Frontal cortex (tissue), 4 donors: ENCODE results near the gene PPP4R4. TPM values are rescaled to one million over a fixed set of nuclear protein-coding genes. Genes with fewer than 3 reads are reported as not detected.
A peak's percentile ranks its signal among the peaks of the same experiment; 100 is the strongest.

ENCODE experiments used
- DNase-seq, 2 donors: peaks; one replicate each; pipeline ENCODE4 v3.0.0; 2012; ENCODE audit warnings: low spot score in 2 of 2
- FAIRE-seq: peaks from 2 replicates; lab custom pipeline; 2012; peaks lifted over from hg19 to GRCh38; lab: Jason Lieb, UNC
- total RNA-seq: library from RNA; depleted of rRNA; stranded (reverse); fragments of >200 nt; gene quantifications from one replicate; pipeline ENCODE4 v1.2.3, GENCODE V29; 2014
- donor health status: control.
- donor health status: control.
- donor health status: control.

Gene PPP4R4, protein sequence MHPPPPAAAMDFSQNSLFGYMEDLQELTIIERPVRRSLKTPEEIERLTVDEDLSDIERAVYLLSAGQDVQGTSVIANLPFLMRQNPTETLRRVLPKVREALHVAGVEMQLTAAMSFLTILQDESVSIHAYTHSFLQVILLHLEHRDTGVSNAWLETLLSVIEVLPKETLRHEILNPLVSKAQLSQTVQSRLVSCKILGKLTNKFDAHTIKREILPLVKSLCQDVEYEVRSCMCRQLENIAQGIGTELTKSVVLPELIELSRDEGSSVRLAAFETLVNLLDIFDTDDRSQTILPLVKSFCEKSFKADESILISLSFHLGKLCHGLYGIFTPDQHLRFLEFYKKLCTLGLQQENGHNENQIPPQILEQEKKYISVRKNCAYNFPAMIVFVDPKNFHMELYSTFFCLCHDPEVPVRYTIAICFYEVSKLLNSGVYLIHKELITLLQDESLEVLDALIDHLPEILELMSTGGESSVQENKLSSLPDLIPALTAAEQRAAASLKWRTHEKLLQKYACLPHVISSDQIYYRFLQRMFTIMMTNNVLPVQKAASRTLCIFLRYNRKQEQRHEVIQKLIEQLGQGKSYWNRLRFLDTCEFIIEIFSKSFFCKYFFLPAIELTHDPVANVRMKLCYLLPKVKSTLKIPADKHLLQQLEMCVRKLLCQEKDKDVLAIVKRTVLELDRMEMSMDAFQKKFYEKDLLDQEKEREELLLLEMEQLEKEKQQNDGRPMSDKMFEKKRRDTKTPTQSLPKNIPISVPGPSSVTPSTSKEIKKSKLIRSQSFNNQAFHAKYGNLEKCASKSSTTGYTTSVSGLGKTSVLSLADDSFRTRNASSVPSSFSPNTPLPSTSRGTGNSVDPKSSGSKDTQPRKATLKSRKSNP
- 1.6 TPM for total RNA-seq

DNA sequence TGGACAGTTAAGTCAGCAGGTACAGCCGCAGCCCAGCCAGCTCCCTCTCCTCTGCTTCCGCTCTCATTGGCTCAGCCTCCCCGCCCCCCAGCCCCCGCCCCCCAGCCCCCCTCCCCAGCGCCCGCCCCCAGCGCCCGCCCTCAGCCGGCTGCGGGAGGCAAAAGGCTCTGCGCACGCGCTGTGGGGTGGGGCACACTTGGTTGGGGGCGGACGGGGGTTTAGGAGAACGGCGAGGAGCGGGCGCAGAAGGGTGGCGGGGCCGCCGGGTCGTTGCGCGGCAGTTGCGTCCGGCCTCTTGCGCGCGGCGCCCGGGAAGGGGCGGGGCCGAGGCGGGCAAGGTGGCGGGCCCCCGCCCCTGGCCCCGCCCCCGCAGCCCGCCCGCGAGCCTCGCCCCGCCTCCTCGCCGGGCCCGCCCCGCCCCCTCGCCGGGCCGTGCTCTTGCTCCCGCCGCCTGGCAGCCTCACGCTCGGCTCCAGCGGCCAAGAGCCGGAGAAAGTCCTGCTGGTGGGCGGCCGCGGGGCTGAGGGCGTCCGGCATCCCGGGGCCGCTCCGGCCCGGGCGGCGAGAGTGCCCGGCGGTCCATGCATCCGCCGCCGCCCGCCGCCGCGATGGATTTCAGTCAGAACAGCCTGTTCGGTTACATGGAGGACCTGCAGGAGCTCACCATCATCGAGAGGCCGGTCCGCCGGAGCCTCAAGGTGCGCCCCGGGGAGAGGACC, at the start of gene PPP4R4:
PPP4R4 (plus strand) TSS at position 438 of the 719 bp plus-strand sequence; CDS start at position 582, 144 bp downstream.
- FAIRE-seq (no peak), DNase-seq (peak; percentile 90 to 92)

GRCh38 chr14:94124582-94125377, 49.3 kb upstream of the PPP4R4 start:
- DNase-seq = no peak
- no peak for FAIRE-seq

DNA sequence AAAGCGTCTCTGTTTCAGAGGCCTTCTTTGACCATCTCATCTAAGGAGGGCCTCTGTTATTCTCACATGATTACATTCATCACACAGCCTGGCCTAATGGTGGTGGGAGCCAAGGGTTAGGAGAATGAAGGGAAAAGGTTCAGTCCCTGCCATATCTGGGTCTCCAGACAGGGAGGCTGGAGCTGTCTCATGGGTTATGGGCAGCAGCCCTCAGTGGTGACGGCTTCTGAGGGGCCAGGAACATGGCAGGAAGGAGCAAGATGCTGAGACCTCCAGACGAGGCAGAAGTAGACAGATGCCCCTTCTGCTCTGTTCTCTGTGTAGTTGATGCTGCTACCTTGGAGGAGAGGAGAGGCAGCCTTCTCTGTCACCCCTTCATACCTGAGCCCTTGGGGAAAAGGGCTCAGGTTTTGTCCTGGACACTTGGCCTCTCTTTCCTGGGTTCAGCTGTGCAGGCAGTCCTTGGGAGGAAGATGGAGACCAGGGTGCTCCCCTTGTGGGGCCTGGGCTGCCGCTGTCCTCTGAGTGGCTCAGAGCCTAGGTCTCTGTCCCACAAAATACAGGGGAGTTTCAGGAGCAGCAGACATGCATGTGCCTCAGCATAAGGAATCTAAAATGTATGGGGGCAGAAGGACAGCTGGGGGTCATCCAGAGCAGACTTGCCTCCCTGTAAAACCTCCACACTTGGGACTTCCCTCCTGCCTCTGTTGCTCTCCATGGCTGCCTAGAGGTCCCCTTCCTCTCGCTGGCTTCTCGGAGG, 48.3 kb upstream of the PPP4R4 start:
- DNase-seq (no peak), FAIRE-seq (no peak)

GRCh38 chr14:94126419-94126677, 47.8 kb upstream of the PPP4R4 start:
- DNase-seq (no peak), FAIRE-seq (no peak)

DNA sequence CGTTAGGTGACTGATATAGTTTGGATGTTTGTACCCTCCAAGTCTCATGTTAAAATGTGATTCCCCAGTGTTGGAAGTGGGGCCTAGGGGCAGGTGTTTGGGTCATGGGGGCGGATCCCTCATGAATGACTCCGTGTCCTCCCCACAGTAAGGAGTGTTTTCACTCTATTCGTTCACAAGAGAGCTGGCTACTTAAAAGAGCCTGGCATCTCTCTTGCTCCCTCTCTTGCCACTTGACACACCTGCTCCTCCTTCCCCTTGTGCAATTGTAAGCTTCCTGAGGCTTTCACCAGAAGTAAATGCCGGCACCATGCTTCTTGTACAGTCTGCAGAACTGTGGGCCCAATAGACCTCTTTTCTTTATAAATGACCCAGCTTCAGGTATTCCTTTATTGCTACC, 47.3 kb upstream of the PPP4R4 start:
- FAIRE-seq (no peak), DNase-seq (no peak)

- DNase-seq (no peak), FAIRE-seq (no peak)
These were observed 46.8 kb upstream of the PPP4R4 start for GRCh38 chr14:94127330-94127729.

DNA sequence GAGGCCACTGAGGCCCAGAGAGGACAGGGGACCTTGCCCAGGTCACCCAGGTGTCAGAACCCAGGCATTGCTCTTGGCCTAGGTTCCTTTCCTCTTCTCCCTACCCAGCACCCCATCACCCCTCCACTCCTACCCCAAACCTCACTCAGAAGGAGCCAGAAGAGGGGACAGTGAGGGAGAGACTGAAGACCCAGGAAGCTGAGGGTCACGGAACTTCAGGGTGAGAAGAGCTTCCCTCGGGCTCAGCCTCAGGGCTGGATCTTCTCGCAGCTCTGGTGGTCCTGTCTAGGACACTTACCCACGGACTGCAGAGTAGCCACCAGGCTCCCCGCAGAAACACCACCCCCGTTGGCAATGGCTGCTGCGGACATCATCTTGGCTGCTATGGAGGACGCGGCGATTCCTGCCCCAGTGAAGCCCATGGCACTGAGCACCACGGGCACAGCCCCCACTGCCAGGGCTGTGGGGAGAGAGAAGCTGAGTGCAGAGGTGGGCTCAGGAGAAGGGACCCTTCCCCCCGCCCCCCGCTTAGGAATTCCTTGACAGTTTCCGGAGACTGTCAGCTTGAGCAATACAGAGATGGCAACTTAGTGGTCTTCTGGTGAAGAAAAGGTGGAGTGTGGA, 45.8 kb upstream of the PPP4R4 start:
- DNase-seq (no peak), FAIRE-seq (no peak)

DNA sequence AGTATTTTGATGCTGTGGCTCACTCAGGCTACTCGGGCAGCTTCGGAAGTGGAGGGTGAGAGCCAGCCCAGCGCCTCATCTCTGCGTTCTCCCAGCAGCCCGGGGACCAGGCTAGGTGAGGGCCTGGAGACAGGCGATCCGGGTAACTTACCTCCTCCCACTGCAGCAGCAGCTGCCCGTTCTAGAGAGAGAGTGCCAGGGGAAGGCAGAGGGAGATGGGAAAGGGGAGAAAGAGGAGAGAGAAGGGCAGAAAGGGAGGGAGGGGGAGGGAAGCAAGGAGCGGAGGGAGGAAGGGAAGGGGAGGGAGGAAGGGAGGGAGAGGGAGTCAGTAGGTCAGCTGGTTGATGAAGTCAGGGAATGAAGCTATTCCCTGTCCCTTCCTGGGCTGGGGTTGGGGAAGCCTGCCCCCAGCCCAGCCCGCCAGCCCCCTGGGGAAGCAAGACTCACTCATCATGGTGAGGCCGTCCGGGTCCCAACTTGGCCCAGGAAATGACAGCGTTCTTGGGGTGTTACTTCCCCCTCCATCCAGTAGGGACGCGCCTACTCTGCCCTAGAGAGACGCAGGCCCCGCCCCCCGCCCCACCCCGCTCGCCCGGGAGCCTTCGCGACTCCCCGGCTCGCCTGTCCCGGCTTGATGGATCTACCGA, 44.9 kb upstream of the PPP4R4 start, which contains the start of gene IFI27L2:
IFI27L2 (minus strand) TSS at position 494 of the 647 bp plus-strand sequence; CDS start at position 454, 40 bp downstream.
- FAIRE-seq (no peak), DNase-seq (peak; percentile 65 to 80)

DNA sequence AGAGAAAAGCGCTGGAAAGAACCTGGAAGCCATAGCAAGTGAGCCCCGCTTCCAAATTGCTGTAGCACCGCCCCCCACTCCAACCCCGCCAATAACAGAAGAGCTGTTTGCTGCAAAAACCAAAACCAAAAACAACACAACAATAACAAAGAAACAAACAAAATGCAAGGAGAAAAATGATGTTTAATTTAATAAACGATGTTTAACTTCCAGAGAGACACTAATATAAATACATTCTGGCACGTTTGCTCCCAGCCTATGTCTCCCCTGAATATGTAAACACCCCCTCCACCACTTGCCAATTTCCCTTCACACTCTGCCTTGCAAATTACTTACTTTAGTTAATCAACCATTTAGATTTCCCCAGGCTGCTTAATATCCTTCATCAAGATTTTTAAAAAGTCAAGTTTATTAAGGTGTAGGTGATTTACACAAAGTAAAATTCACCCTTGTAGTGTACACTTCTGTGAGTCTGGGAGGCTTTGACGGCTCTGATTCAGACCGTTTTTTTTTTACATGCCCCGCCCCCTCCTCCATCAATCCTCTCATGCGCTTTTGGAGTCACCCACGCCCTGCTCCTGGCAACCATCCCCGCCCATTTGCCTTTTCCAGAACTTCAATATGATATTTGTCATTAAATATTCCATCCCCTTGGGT, 44.2 kb upstream of the PPP4R4 start:
- no peak for DNase-seq
- FAIRE-seq = no peak

DNA sequence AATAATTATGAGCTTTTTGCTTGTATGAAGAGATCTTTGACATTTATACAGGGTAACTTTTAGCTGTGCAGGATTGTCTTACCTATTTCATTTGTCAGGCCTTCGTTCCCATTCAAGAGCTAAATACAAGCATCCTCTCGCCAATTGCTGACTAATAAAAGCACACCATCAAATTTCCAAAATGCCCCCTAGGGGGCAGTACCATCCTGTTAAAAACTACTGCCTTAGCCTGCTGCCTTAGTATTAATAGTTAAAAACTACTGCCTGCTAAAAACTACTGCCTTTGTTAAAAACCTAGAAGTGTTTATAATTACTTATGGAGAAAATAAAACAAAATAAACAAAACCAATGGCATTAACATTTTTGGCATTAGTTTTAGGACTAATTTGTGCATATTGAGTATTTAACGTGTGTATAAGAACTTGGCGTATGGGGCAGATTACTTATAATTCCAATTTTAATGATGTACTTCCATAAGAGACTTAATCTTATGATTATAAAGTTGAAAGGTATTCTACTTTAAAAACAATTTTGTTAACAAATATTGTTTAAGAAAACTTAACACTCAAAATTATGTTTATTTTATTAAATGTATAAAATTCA, 41.7 kb upstream of the PPP4R4 start:
- no peak for DNase-seq
- FAIRE-seq = peak; percentile 57

- no peak for DNase-seq
- no peak for FAIRE-seq
These were observed 38.6 kb upstream of the PPP4R4 start for GRCh38 chr14:94135476-94135875.

DNA sequence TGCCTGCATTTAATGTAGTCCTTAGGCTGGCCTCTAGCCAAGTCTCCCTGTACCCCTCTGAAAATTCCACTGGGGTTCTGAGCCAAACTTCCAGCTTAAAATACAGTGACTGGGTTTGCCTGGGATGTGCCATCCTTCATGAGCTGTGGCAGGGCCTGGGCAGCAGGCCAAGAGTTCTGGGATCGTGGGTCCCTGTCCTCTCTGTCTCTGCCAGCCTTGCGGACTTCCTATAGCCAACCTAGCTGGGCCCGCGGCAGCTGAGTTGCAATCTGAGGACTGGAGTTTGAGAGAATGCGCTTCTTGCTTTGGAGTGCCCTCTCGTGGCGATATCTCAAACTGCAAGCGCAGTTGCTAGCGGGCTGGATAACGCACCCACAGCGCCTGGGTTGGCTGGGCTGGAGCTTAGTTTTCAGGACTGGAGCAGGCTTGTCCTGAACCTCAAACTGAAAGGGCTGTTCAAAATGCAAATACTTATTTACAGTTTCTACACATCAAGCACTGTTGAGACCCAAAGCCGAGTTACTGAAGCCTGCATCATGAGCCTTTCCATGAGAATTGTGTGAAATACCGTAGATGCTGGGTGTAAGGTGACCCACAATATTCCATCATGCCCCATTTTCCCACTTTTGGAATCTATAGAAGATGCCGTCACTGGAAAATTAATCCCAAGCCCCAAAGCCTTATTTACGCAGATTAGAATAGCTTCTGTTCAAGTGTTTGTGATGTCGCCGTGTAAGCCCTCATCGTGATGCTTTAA, 37.4 kb upstream of the PPP4R4 start:
- no peak for FAIRE-seq
- peak; percentile 44 to 68 for DNase-seq

DNA sequence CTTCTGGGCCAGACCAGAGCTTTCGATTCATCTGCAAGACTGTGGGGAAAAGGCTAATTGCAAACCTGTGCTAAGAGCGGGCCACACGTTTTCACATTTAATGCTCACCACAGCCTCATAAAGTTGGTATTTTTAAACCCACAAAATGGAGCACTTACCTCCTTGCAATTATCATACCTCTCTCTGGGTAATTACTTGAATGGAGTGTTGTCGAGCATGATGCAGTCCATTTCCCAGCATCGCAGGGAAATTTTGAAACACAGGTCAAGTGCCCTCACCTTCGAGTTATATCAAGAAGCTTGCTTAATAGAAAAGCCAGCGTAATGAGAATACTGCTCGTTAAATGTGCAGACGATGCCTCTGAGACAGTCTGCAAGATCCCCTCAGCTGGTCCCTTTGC, 35.9 kb upstream of the PPP4R4 start:
- FAIRE-seq (no peak), DNase-seq (no peak)

DNA sequence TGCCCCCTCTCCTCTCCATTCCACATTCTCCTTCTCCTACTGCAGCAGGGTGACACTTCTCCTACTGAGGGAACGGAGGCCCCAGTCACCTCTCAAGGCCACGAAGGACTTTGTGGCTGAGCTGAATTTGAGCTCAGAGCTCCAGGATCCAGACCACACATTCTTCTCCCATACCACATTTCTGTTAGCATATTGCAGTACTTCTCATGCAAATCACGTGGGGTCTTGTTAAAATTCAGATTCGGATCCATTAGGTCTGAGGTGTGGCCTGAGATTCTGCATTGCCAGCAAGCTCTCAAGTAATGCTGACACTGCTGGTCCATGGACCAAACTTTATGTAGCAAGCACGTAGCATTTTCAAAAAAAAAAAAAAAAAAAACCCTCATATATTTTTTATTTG, 35.1 kb upstream of the PPP4R4 start:
- DNase-seq (no peak), FAIRE-seq (no peak)

DNA sequence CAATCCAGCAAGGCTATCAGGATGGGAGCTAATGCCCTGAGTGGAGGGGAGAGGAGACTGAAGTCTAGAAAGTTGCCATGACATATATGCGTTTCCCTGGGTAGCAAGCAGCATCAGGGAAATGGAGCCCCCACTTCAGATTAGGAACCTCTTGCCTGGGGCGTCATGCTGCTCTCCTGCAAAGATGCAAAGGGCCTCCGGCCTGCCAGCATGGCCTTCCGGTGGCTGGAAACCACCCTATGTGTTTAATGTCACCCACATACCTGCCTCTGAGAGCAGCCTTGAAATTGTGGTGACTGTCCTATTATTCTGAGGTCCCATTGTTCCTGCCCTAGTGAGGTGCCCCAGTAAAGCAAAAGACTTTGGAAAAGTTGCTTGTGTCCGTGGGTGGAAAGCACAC, 34.7 kb upstream of the PPP4R4 start:
- DNase-seq = no peak
- FAIRE-seq = no peak

DNA sequence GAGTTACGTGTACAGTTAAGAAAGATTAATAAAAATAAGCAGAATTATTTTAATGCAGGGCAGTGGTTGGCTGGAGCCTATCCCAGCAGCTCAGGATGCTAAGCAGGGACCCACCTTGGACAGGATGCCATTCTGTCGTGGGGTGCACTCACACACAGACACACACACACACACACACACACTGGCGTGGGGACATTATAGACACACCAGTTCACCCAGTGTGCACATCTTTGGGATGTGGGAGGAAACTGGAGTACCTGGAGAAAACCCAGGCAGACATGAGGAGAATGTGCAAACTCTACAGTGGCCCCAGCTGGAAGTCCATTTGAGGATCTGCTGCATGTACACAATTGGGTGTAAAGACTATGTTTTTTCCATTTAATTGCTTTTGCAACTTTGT, 31.9 kb upstream of the PPP4R4 start:
- FAIRE-seq (no peak), DNase-seq (no peak)
